Stimulated activated CD4-positive, alpha-beta T cell treated with anti-CD3 and anti-CD28 coated beads, TNF-alpha, amount 100 ng/mL, for 4 hours (primary cell): ENCODE data around the gene C1orf115.
"Not testable (repeated sequence)": the region's sequence is repeated elsewhere in the genome, so short reads cannot be mapped to it uniquely, and the experiment has no call there.

ENCODE experiments used
- DNase-seq, 3 experiments: peaks; one replicate each; pipeline ENCODE4 v3.0.0-alpha.2; 2020; ENCODE audit warnings: low read depth in 3 of 3

The C1orf115 gene

DNA sequence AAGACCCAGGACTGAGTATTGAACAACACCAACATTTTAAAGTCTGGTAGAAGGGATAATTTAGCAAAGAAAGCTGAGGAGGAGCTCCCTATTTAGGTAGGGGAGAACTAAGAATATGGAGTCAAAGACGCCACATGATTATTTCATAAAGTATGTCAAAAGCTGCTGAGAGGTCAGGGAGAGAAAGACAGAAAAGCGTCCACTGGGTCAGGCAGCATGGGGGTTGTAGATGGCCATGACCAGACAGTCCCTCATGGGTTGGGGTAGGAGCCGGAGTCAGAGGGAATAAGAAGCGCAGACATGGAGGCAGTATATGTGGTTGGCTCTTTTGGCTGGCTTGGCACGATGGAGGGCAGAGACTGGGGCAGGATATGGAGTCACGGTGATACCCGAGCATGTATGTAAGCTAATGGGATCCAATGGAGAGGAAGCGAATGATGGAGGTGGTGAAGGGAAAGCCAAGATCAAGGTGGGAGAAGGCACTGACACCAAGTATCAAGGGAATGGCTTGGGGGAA is 4.8 kb downstream of the C1orf115 start:
- DNase-seq, result no peak

DNA sequence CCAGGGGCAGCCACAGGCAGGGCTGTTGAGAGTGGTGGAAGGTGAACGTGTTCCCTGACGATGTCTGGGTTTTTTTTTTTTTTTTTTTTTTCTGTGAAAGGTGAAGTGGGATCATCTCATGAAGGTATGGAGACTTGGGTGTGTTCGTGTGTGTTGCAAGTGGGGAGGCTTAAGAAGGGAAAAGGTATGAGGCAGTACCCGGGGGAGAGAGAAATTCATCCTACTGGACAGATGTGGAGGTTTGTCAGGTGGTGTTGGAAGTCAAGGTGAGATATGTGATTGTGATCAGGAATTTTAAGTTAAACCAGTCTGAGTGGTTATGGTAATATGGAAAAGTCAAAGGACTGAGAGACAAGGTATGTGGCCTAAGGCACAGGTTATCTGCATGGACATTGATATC is 5.3 kb downstream of the C1orf115 start:
- no peak for DNase-seq

DNA sequence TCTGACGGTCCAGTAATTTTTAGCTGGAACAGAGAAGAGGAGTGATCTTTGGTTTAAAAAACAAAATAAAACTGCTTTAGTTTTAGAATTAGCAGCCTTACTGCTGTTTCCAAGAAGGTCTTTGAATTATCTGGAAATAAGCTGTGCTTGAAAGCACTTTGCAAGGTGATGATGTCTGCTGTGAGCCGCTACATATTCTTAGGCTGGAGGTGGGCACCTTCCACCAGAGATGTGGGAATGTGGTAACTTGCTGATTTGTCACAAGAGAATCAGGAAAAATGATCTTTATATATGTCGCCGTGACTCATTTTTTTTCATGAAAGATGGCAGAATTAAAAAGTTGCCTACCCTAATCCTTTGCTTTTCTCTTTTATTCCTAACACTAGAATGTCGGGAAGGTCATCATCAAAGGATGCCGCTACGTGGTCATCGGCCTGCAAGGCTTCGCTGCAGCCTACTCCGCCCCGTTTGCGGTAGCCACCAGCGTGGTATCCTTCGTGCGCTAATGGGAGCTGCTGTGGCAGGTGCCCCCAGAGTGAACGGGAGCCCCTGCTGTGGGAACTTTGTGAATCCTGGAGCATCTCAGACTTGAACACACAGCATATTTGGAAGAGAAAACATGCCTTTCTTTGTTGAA is 6.2 kb downstream of the C1orf115 start:
- DNase-seq, result no peak

DNA sequence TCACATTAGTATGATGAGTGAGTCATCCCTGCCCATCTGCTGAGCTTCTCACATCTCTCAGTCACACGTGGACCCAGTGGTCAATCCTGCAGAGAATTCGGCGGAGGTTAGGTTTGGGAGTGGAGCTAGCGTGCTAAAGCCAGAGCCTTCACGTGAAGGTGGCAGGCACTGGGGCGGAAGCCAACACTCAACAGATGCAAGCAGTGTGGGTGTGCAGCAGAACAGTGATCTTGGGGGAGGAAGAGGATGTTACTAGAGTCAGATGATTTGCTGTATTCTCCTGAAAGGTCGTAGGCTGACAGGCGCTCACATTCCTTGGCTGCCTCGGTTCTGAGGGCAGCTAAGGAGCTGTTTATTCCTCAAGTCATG is 6.7 kb downstream of the C1orf115 start:
- no peak for DNase-seq

DNA sequence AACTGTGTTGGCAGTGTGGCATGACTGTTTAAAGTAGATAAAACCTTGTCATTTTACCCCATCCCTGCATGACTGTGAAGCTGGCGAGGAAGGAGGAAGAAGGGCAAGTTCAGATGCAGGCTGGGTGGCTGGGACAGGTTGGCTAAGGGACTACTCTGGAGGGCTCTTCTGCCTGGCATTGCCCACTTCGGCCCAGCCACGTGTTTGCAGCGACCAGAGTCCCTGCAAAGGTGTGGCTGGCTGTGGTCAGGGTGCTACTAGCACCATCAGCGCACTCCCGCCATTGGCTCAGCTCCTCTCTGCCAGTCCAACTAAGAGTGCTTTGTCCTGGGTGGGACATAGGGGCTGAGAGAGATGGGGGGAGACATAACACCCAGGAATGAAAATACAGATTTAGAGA is 7.2 kb downstream of the C1orf115 start:
- DNase-seq, result no peak

DNA sequence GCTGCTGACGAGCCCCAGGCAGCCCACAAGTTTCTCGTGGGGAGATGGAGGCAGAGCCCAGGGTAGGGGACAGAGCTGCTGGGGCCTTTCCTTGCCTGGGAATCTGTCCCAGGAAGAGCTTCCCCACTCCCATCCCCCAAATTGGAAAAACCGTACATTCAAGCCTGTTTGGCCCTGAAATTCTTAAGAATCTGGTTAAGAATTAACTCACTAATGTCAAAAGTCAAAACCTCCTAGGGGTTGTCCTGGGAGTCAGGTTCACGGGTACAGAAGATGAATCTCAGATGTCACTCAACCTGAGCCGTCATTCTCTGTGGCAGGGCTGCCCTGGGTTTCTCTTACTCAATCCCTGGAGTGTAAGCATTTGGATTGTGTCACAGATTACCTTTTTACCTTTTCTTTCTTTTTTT is 8.4 kb downstream of the C1orf115 start:
- no peak for DNase-seq

DNA sequence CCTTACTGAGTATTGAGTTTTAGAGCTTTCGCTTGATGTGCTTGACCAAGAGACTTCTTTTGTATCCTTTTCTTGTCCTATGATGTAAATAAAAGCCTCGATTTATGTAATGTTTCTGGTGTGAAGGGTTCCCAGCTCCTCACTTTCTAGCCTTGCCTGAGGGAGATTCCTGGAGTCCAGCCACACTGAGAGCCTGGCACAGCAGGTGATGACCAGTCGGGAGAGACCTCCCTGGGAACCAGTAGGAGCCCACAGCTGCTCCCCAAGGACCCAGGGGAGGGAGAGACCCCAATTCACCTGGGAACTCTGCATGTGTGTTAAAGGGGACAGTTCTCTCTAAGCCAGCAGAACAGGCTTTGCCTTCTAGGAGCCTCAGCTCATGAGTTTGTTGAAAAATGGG is 8.9 kb downstream of the C1orf115 start:
- no peak for DNase-seq

DNA sequence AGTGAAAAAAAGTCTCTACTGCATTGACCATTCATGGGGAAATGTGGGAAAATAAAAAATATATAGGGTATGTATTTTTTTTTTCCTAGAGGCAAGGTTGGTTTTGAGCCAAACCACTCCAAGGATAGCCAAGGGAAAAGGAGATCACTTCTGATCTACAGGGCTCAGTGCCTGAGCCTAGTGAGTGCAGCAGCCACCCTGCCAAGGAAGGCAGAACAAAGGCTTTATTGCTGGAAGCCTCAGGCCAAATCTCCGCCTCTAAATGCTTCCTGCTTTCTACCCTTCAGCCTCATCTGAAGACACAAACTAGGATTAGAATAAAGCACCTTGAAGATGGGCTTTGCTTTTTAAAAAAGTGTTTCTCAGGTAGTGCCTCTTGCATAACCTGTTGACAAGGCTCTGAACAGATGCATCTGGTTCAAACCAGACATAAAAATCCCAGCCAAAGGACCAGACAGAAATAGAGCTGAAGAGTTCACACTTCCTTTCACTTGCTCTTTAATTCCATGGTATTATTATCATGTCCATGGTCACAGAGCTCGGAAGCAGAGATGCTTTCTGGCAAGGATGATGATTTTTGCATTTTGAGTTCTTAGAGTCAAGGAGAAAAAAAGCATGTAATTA is 10.5 kb downstream of the C1orf115 start:
- DNase-seq, result no peak

DNA sequence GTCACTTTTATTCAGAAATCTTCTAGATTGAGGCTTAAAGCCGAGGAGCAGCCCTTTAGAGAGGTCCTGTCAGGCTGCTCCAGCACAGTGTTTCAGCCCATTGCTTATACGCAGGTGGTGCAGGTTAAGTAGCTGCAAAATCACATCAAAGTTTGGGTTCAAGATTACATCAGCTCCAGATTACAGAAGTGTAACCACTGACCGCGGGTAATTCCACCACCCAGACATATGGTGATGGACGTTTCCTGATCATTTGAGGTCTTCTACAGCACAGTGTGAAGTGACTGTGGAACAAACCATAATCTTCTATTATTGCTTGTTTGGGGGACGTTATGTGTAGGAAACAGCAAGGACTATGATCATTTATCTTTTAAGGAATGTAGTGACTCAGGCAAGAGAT is 11.8 kb downstream of the C1orf115 start:
- no peak for DNase-seq

DNA sequence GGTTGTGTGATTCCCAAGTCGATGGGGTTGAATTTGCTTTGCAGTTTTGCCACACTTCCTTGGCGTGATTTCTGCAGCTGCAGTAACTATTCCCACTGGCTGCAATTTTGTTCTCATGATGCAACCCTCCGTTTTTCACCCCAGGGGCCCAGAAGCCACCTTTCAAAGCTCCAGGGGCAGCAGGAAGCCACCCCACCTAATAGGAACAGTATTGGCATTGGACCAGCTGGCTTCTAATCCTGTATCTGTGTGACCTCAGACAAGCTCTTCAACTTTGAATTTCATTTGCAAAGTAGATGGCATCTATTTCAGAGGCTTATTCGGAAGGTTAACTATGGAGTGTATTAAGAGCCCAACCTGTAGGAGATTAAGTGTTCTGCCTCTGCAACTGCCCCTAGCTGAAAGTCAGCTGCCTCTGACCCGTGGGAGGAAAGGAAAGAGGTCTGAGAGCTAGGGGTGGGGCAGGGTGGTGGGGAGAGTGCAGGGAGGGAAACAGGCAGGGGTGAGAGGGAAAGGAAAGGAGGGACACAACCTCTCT is 12.6 kb downstream of the C1orf115 start:
- no peak for DNase-seq

DNA sequence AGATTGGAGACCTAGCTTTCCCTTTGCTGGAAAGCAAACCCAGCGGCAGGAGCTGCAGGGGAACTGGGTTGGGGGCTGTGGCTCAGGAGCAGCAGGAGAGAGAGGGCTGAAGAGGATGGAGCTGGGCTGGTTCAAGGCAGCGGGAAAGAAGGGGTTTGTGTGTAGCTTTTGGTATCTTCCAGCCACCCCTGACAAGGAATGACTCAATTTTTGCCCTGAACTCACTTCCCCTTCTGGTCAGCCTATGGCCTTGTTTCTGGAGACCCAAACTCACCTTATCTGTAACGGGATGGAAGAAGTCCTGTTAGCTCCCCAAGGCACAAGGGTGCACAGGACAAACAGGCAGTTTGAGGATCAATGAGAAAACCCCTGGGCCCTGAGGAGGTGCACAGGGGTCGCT is 13.1 kb downstream of the C1orf115 start:
- DNase-seq, result no peak

DNA sequence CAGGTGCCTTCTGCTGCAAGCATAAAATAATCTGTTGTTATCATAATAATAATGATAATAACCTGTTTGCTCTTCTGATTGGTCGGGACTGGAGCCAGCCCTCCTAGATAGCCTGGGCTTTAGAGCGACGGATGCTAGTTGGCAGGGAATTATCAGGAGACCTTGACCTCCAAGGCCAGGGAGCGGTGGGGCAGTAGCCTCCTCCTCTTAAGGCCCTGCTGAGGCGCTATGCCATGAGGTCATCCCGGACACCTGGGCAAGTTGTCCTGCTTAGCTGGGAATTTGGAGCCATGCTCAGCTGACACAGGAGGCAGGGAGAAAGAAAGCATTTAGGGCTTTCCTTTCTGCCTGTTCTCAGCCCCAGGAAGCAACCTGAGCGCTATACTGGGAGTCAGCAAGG is 15.6 kb downstream of the C1orf115 start:
- DNase-seq, result no peak

DNA sequence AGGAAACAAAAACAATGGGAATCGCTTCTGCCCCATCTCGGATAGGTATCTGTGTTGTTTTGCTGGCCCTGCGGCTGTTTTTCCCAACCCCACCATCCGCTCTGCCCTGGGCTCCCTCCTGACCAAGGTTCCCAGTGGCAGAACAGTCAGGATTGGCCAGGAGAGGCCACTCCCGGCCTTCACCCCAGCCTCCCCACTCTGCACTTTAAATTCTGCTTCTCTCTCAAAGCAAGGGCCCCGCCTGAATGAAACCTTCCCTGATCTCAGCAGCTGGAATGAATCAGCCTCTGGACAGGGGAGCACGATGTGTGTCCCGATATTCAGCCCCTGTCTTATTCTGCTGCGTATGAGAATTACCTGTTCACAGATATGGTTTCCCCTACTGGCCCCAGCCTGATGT is 16.3 kb downstream of the C1orf115 start:
- no peak for DNase-seq

DNA sequence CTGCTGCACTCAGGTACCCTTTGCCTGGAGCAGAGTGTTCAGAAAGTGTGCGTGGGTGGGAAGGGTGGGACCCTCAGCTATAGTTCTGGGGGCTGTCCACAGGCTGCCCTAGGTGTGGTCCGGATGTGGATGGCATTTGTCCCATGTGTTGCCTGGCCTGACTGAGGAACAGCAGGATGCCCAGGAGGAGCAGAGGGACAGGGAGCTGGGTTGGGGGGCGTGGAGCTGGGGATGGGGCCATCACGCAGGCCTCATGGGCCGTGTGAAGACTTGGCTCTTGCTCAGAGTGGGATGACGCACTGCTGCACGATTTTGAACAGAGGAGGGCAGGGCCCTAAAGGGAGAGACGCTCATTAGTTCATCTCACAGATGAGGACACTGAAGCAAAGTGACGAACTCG is 17.0 kb downstream of the C1orf115 start:
- DNase-seq, result no peak

DNA sequence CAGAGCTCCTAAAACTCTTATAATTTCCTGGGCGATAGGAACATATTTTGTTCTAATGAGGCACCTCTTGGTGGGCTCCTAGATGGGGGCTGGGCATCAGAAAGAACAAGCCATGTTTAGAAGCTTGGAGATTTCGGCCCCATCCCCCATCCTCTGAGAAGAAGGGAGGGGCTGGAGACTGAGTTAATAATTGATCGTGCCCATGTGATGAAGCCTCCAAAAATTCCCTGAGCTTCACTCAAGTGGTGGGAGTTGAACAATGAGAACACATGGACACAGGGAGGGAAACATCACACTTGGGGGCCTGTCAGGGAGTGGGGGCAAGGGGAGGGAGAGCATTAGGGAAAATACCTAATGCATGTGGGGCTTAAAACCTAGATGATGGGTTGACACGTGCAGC is 18.1 kb downstream of the C1orf115 start:
- DNase-seq, result no peak

DNA sequence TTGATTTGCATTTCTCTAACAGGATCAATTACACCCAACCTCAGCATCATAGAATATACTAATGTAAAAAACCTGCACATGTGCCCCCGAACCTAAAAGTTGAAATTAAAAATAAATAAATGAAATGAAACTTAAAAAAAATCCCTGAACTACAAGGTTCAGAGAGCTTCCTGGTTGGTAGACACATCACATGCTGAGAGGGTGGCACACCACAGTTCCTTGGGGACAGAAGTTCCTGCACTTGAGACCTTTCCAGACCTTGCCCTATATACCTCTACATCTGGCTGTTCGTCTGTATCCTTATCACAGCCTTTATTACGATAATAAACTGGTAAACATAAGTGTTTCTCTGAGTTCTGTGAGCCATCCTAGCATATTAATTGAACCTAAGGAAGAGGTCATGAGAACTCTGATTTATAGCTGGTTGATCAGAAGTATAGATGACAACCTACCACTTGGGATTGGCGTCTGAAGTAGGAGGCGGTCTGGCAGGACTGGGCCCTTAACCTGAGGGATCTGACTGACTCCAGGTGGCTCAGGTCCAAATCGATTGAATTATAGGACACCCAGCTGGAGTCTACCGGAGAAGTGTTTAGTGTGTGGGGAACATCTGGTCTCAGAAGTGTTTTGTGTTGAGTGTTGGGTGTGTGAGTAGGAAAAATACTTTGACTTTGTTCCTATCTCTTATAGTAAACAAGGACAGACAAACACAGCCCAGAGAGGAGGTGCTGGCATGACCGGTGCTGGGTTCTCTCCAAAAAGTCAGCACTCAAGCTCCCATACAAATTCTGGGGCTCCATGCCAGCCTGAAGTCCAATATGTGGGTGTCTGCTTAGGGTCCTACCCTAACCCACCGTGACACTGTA is 19.0 kb downstream of the C1orf115 start:
- no peak for DNase-seq

DNA sequence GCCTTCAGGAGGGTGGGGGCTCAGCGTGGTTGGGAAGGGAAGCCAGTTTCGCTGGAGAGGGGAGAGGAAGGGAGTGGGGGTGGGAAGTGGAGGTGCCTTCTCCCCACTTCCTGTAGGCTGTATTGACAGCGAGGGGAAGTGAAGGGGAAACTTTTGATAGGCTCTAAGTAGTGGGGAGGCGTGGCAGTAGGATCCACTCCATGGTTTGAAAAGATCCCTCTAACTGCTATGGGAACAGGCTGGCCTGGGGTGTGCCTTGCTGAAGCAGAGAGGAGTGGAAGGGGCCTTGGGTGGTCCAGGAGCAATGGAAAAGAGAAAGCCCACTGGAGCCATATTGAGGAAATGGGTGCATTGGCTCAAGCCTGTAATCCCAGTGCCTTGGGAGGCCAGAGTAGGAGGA is 20.2 kb downstream of the C1orf115 start:
- no peak for DNase-seq

DNA sequence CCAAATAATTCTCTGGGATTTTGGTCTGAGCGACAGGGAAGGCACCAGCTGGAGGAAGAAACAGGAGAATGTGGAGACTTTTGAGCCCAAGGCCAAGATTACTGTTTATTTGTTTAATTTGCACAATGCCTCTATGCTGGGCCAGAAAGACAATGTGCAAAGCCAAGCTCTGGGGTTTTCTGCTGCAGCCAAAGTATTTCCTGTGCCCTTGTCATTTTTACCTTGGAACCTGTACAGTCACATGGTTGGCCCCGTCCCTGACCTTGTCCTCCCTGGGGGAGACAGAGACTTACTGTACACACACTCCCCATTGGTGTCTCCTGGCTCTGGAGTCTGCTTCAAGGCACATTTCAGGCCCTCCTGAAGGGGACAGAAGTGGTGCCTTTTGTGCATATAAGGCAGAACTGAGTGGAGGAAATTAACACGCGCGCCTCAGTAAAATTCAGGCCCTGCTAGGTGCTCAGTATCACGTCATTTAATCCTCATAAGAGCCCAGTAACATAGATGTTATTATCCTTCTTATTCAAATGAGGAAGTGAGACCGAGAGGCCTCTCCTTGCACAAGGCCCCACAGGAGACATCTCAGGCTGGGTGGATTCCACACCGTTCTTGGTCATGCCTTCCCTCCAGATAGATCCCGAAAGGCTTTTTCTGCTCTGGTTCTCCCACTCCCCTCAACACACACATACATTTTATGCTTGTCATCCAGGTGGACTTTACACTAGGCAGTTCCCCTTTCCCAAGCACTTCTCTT is 21.1 kb downstream of the C1orf115 start:
- no peak for DNase-seq

DNA sequence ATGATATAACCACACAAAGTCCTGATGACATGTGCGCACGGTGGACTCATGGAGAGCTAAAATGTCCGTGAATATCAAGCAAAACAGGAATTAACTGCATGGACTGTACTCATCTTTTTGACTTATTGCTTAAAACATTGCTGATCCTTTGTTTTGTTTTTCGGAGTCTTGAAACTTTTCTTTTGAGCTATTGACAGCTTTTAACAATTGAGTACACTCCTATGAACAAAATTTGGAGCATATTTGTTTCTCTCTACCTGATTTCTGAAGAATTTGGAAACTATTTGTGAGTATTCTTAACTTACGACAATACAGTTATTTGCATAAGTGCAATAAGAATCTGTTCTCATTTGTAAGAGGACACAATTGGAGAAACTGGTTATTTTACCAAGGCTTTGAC is 25.8 kb downstream of the C1orf115 start:
- not testable (repeated sequence) for DNase-seq

DNA sequence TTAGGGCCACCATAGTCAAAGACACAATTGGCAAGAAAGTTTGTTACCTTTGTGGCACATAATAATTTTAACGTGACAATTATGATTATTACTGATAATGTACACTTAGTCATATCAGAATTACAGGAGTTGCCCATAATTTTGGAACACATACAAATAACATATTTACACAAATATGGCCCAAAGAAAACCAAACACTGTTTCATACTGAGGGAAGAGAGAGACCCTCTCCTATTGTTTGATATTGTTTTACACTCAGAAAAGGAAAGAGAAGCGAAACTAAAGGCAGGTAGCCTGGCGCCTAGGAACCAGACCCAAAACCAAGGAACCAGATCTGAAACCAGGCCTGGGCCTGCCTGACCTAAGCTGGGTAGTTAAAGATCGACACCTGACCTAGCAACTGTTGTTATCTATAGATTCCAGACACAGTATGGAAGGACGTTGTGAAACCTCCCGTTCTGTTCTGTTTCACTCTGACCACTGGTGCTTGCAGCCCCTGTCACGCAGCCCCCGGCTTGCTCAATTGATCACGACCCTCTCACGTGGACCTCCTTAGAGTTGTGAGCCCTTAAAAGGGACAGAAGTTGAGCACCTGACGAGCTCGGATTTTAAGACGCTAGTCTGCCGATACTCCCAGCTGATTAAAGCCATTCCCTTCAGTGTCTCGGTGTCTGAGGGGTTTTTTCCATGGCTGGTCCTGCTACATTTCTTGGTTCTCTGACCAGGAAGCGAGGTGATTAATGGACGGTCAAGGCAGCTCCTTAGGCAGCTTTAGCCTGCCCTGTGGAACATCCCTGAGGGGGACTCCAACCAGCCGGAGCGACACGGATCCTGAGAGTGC is 27.9 kb downstream of the C1orf115 start:
- DNase-seq, result no peak

DNA sequence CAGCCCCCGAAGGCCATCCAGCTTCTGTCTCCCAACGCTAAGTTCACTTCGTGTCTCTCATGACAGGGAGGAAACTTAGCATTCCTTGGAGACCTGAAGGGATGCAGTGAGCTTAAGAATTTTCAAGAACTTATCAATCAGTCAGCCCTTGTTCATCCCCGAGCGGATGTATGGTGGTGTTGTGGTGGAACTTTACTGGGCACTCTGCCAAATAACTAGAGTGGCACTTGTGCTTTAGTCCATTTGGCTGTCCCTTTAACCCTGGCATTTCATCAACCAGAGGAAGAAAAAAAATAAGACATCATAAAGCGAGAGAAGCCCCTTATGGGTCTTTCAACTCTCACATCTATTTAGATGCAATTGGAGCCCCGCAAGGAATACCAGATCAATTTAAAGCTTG is 31.1 kb downstream of the C1orf115 start:
- DNase-seq, result not testable (repeated sequence)
